Stomach (tissue), 9 donors: ENCODE results near the gene CELSR1. TPM values are rescaled to one million over a fixed set of nuclear protein-coding genes. Genes with fewer than 3 reads are reported as not detected.

ENCODE experiments used
- DNase-seq, 2 donors: peaks; one replicate each; pipeline versions ENCODE4 v3.0.0 to v3.0.0-alpha.2; 2013 to 2019
- H3K27ac ChIP-seq, 5 donors: fragments of 200-600 bp in 4 of 5; sonication (generic) in 4 of 5; one replicate each; pipeline ENCODE4 v1.5.1; 2013 to 2019; ENCODE audit warnings: mild to moderate bottlenecking in 1 of 5, moderate library complexity in 1 of 5
- H3K27me3 ChIP-seq, 3 donors: fragments of 200-600 bp; sonication (generic); one replicate each; pipeline ENCODE4 v1.5.1; 2017 to 2019; ENCODE audit warnings: mixed run types in 1 of 3
- H3K36me3 ChIP-seq, 4 donors: fragments of 200-600 bp; sonication (generic); 1 replicate in 3 of 4; 2 replicates in 1 of 4; pipeline ENCODE4 v1.5.1; 2016 to 2019
- H3K4me1 ChIP-seq, 4 donors: fragments of 200-600 bp; sonication (generic); one replicate each; pipeline ENCODE4 v1.5.1; 2016 to 2019
- H3K4me3 ChIP-seq, 4 donors: fragments of 200-600 bp; sonication (generic) in 3 of 4; one replicate each; pipeline ENCODE4 v1.5.1; 2016 to 2019; ENCODE audit warnings: mild to moderate bottlenecking in 1 of 4
- H3K9me3 ChIP-seq, 4 donors: fragments of 200-600 bp; sonication (generic); one replicate each; pipeline ENCODE4 v1.5.1; 2016 to 2019
- EP300 ChIP-seq: sonication (generic); formaldehyde crosslinking; IDR thresholded peaks from one replicate; pipeline ENCODE4 v1.6.1; 2017; ENCODE audit warnings: antibody characterized with exemption
- POLR2A ChIP-seq, 4 donors: fragments of 450-650 bp; IDR thresholded peaks; one replicate each; pipeline ENCODE4 v1.6.1; 2016; ENCODE audit warnings: antibody characterized with exemption in 4 of 4, control low read depth in 2 of 4, mild to moderate bottlenecking in 1 of 4, moderate library complexity in 1 of 4
- POLR2AphosphoS5 ChIP-seq, 3 donors: sonication (generic); formaldehyde crosslinking; IDR thresholded peaks; one replicate each; pipeline ENCODE4 v1.6.1; 2016; ENCODE audit warnings: antibody characterized with exemption in 3 of 3
- WGBS, 5 donors: extraction: QIAGEN DNeasy Blood & Tissue Kit in 3 of 5; methylation state at CpG; one replicate each; pipeline versions ENCODE4 v1.1.5 to v1.1.7; 2013 to 2018; 5-methylcytosine and 5-hydroxymethylcytosine counted together
- intact Hi-C: fragments of 100-400 bp; cut with DNase I; formaldehyde crosslinking; loops from one replicate; pipeline ENCODE4 v1.15.1; 2023; ENCODE audit warnings: low total_unique reads
- polyA plus RNA-seq, 3 donors: library from polyadenylated mRNA; stranded (reverse); fragments of 200-250 nt; gene quantifications; one replicate each; pipeline ENCODE4 v1.2.3, GENCODE V29; 2013
- total RNA-seq, 5 donors: library from RNA; depleted of rRNA; stranded (reverse); fragments of >200 nt; gene quantifications; one replicate each; pipeline versions ENCODE4 v1.1.0 to v1.2.3, GENCODE V29; 2014 to 2016
- TF ChIP-seq, protein P1 (sequence below), 7 experiments: fragments of 450-650 bp in 4 of 7; fragments of 200-600 bp in 3 of 7; sonication (generic) in 3 of 7; IDR thresholded peaks; one replicate each; pipeline ENCODE4 v1.5.1; 2016 to 2019; ENCODE audit warnings: antibody characterized with exemption in 7 of 7, control low read depth in 2 of 7, mild to moderate bottlenecking in 1 of 7
- donor health status: healthy with polysubstance abuse.
- donor health status: Bipolar disorder and iron deficiency.
- donor health status: healthy.

The CELSR1 gene
- total and polyA plus RNA-seq, 8 donors = 0.29 to 78.2 (median 13.4) TPM

DNA sequence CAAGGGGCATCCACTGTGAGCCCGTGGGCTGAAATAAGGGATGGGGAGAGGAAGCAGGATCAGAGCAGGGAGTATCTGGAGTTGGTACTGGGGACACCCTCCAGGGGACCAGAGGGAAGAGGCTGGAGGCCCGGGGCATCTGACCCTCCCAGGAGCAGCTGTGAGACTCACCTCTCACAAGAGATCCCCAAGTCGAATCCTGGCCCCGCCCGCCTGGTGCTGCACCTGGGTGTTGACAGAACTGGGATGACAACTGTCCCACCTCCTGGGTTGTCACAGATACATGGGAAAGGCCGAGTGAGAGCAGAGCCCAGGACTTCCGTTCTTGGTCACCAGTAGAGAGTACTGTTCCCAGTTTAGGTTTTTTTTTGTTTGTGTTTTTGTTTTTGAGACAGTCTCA is 78.9 kb downstream of the CELSR1 start:
- WGBS, 5 donors = 77 to 86% (median 78%) methylated on average over 7 of the region's 7 CpGs
- intact Hi-C loops = no loop called here
- H3K9me3 ChIP-seq = no peaks in the 10 kb centered on the region
- no peak for DNase-seq
- TF ChIP-seq, protein P1, sequence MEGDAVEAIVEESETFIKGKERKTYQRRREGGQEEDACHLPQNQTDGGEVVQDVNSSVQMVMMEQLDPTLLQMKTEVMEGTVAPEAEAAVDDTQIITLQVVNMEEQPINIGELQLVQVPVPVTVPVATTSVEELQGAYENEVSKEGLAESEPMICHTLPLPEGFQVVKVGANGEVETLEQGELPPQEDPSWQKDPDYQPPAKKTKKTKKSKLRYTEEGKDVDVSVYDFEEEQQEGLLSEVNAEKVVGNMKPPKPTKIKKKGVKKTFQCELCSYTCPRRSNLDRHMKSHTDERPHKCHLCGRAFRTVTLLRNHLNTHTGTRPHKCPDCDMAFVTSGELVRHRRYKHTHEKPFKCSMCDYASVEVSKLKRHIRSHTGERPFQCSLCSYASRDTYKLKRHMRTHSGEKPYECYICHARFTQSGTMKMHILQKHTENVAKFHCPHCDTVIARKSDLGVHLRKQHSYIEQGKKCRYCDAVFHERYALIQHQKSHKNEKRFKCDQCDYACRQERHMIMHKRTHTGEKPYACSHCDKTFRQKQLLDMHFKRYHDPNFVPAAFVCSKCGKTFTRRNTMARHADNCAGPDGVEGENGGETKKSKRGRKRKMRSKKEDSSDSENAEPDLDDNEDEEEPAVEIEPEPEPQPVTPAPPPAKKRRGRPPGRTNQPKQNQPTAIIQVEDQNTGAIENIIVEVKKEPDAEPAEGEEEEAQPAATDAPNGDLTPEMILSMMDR (IDR thresholded peaks at IDR 0.05) = no peak
- TF ChIP-seq EP300 (no peak), POLR2A (IDR thresholded peaks at IDR 0.05) (no peak), POLR2AphosphoS5 (IDR thresholded peaks at IDR 0.05) (no peak)
- no peak overlapping the region for H3K4me3 ChIP-seq
- peaks cover 2 to 7% (median 4%) of the 10 kb centered on the region in 4 donors for H3K4me1 ChIP-seq
- peaks cover 0 to 8% (median 4%) of the 10 kb centered on the region in 4 donors for H3K36me3 ChIP-seq
- peaks cover 0 to 19% (median 0%) of the 10 kb centered on the region in 3 donors for H3K27me3 ChIP-seq
- no peak overlapping the region for H3K27ac ChIP-seq

DNA sequence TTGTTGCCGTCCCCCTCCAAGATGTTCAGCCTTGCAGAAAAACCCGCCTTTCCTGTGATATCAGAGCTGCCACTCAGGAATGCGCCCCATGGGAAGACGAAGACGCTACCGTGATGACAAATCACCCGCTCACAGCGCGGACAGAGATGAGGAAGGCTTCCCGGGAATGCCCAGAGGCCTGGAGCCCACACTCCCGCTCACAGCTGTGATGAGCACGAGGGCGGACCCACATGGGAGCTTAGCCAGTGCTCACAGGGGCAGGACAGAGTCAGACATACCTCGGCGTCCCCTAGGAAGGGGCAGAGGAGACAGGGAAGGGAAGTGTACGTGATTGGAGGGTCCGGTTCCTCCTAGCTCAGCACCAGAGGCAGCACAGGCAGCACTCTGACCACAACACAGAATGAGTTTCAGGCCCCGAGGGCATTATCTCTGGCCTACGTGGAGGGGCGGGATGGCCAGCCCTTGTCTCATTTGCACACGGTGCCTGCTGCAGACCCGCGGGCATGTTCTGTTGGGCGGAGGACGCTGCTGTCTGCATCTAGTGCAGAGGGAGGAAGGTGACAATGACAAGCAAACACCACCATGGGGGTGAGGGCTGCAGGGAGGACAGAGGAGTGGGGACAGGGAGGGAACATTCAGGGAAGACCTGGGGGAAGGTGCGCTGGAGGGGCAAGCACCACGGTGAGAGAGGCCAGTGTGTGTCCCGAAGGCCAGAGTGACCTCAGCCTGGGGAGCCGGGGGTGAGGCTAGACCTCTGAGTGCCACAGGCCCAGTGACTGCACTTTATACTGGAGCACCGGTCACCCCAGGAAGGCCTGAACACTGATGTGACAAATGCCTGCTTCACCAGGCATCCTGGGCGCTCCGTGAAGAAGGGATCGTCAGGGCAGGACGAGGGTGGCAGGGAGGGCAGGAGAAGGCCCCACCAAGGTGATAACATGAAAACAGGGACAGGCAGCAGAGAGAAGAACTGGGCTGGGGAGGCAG is 79.6 kb downstream of the CELSR1 start:
- Histone ChIP-seq H3K4me3 (no peak overlapping the region), H3K27me3 (peaks cover 0 to 22% (median 0%) of the 10 kb centered on the region in 3 donors), H3K36me3 (peaks cover 0 to 2% (median under 1%) of the 10 kb centered on the region in 4 donors), H3K27ac (no peak overlapping the region), H3K4me1 (peaks cover 9 to 14% (median 12%) of the 10 kb centered on the region in 4 donors), H3K9me3 (no peaks in the 10 kb centered on the region)
- intact Hi-C loops = no loop called here
- WGBS, 5 donors = 81 to 86% (median 84%) methylated on average over 33 to 34 of the region's 34 CpGs
- no peak for TF ChIP-seq POLR2AphosphoS5 (IDR thresholded peaks at IDR 0.05)
- TF ChIP-seq EP300 = no peak
- TF ChIP-seq, protein P1 (IDR thresholded peaks at IDR 0.05) = no peak
- TF ChIP-seq POLR2A (IDR thresholded peaks at IDR 0.05) = no peak
- DNase-seq = no peak

DNA sequence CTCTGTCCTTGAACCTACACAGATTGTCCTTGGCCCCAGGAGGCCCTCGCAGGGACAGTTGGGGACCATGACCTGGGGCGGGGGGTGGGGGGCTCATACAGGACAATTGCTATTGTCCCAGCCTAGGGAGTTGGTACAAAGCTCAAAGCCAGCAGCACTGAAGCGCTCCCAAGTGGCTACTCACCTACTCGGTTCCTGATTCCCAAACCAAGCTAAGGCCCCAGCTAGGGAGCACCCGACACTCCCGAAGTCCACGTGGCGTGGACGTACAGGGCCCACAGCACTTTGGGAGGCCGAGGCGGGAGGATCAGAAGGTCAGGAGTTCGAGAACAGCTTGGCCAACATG is 80.6 kb downstream of the CELSR1 start:
- no peak for TF ChIP-seq EP300
- TF ChIP-seq POLR2AphosphoS5 (IDR thresholded peaks at IDR 0.05) = no peak
- H3K4me1 ChIP-seq = peaks cover 17 to 24% (median 20%) of the 10 kb centered on the region in 4 donors
- 92 to 97% (median 94%) methylated on average over 12 of the region's 12 CpGs for WGBS, 5 donors
- H3K27me3 ChIP-seq = peaks cover 0 to 30% (median 0%) of the 10 kb centered on the region in 3 donors
- H3K9me3 ChIP-seq = no peaks in the 10 kb centered on the region
- H3K36me3 ChIP-seq = no peaks in the 10 kb centered on the region
- no peak for DNase-seq
- intact Hi-C loops = no loop called here
- no peak overlapping the region for H3K4me3 ChIP-seq
- no peak overlapping the region for H3K27ac ChIP-seq

DNA sequence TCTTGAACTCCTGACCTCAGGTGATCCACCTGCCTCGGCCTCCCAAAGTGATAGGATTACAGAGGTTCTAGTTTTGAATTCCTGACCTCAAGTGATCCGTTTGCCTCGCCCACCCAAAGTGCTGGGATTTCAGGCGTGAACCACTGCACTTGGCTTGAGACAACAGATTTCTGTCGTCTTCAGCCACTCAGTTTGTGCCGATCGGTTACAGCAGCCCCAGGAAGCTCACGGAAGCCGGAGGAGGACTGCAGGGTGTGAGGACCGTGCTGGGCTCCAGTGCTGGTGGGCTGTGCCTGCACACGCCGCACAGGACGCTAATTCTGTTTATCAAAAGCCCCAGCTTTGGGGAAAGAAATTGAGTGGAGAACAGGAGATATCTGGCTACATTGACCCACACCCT is 82.0 kb downstream of the CELSR1 start:
- Histone ChIP-seq H3K4me1 (peaks cover 27 to 38% (median 31%) of the 10 kb centered on the region in 4 donors), H3K27ac (no peak overlapping the region), H3K27me3 (peaks cover 0 to 29% (median 0%) of the 10 kb centered on the region in 3 donors), H3K4me3 (no peak overlapping the region), H3K36me3 (no peaks in the 10 kb centered on the region), H3K9me3 (no peaks in the 10 kb centered on the region)
- intact Hi-C loops = no loop called here
- WGBS, 5 donors = 87 to 92% (median 91%) methylated on average over 11 to 13 of the region's 13 CpGs
- no peak for DNase-seq
- TF ChIP-seq POLR2AphosphoS5 (IDR thresholded peaks at IDR 0.05) = no peak
- no peak for TF ChIP-seq EP300
- TF ChIP-seq, protein P1 (IDR thresholded peaks at IDR 0.05) = no peak
- no peak for TF ChIP-seq POLR2A (IDR thresholded peaks at IDR 0.05)
